Panc1 (cell line): ENCODE measurements around the gene HPRT1. TPM values are rescaled to one million over a fixed set of nuclear protein-coding genes. Genes with fewer than 3 reads are reported as not detected.

Experiments
- ATAC-seq: fragments of 200-7000 bp; cut with Tn5 transposase; 2 replicates; pipeline ENCODE4 v1.9.1; 2020; ENCODE audit warnings: mild to moderate bottlenecking, moderate library complexity
- BruUV-seq: library from RNA; stranded (reverse); fragments of 400-500 nt; replicated peaks from 2 replicates; lab custom pipeline; 2021; lab: Mats Ljungman, UMichigan
- CTCF ChIA-PET: fragments of 300-600 bp; sonication (Branson Sonifier 250); formaldehyde crosslinking; loops from one replicate; lab custom pipeline; 2022; ENCODE audit warnings: antibody characterized with exemption; lab: Charles Lee
- POLR2A ChIA-PET: fragments of 300-600 bp; sonication (Branson Sonifier 250); formaldehyde crosslinking; loops from one replicate; lab custom pipeline; 2022; ENCODE audit warnings: antibody characterized with exemption; lab: Charles Lee
- DNase-seq: peaks from one replicate; pipeline ENCODE4 v3.0.0-alpha.2; 2010; ENCODE audit warnings: low read depth, low spot score
- H3K27ac ChIP-seq: 2 replicates; pipeline ENCODE4 v1.5.1; 2011; ENCODE audit warnings: mild to moderate bottlenecking, low read length, inconsistent platforms
- H3K27me3 ChIP-seq: fragments of 200-500 bp; sonication (Bioruptor generic); 2 replicates; pipeline ENCODE4 v1.6.0; 2014; ENCODE audit warnings: low read length, inconsistent platforms; ENCODE audit not compliant: control insufficient read depth, insufficient read depth
- H3K36me3 ChIP-seq: fragments of 200-500 bp; sonication (Bioruptor generic); 2 replicates; pipeline ENCODE4 v1.5.1; 2014; ENCODE audit warnings: inconsistent platforms, mild to moderate bottlenecking, low read length, moderate library complexity; ENCODE audit not compliant: control insufficient read depth, insufficient read depth
- H3K4me1 ChIP-seq: 2 replicates; pipeline ENCODE4 v1.5.1; 2011; ENCODE audit warnings: inconsistent platforms, mild to moderate bottlenecking, low read length, moderate library complexity; ENCODE audit not compliant: control insufficient read depth, insufficient read depth
- H3K4me3 ChIP-seq, 2 experiments: 2 replicates each; pipeline ENCODE4 v1.5.1; 2011 to 2012; ENCODE audit warnings: low read depth in 2 of 2, low read length in 2 of 2, mild to moderate bottlenecking in 2 of 2, inconsistent platforms in 1 of 2, moderate library complexity in 1 of 2
- H3K9me3 ChIP-seq: fragments of 200-500 bp; sonication (Bioruptor generic); 2 replicates; pipeline ENCODE4 v1.5.1; 2014; ENCODE audit warnings: low read depth, mild to moderate bottlenecking, inconsistent platforms, low read length, moderate library complexity; ENCODE audit not compliant: control insufficient read depth, insufficient read depth
- CTCF ChIP-seq: fragments of 450-650 bp; IDR thresholded peaks from 2 replicates; pipeline ENCODE4 v1.5.1; 2017; ENCODE audit warnings: mild to moderate bottlenecking
- POLR2AphosphoS5 ChIP-seq: IDR thresholded peaks from 2 replicates; pipeline ENCODE4 v1.6.1; 2012; ENCODE audit warnings: mild to moderate bottlenecking, low read depth, low read length, moderate library complexity
- REST ChIP-seq, 2 experiments: IDR thresholded peaks; 2 replicates each; pipeline ENCODE4 v1.6.1; 2011 to 2012; ENCODE audit warnings: low read depth in 2 of 2, control low read depth in 1 of 2, low read length in 1 of 2, mild to moderate bottlenecking in 1 of 2, moderate library complexity in 1 of 2; ENCODE audit not compliant: insufficient read depth in 1 of 2
- SIN3A ChIP-seq: IDR thresholded peaks from 2 replicates; pipeline ENCODE4 v1.6.1; 2012; ENCODE audit warnings: low read depth, mild to moderate bottlenecking, low read length, moderate library complexity, borderline replicate concordance; ENCODE audit not compliant: insufficient read depth
- TCF7L2 ChIP-seq: IDR thresholded peaks from 2 replicates; pipeline ENCODE4 v1.6.1; 2011; ENCODE audit warnings: mild to moderate bottlenecking, low read depth, low read length, inconsistent platforms
- in situ Hi-C: cut with HindIII; loops from 2 replicates; pipeline ENCODE4 v1.10.0; 2016; ENCODE audit warnings: low sequenced_read_pairs, low pct_unique_long_range_greater_than_20kb
- intact Hi-C: fragments of 100-400 bp; cut with micrococcal nuclease; formaldehyde crosslinking; loops from one replicate; pipeline ENCODE4 v1.10.0; 2022; ENCODE audit not compliant: unreplicated experiment
- total RNA-seq: library from RNA; stranded (reverse); gene quantifications from one replicate; pipeline ENCODE4 v1.2.1, GENCODE V29; 2021; ENCODE audit not compliant: unreplicated experiment

Gene HPRT1
- total RNA-seq, 1 experiment from 2014 or later = 77.1 TPM

- intact Hi-C loops = loop anchor here (2.0 kb wide), 1 partner anchor 232 kb away; no protein-coding TSS in a partner anchor
- in situ Hi-C loops = no loop called here
- Histone ChIP-seq H3K9me3 (no peaks in the 10 kb centered on the region), H3K4me3 (no peak overlapping the region), H3K4me1 (no peaks in the 10 kb centered on the region), H3K27me3 (no peaks in the 10 kb centered on the region), H3K27ac (no peak overlapping the region), H3K36me3 (no peaks in the 10 kb centered on the region)
- DNase-seq (no peak), ATAC-seq (peak; percentile 96)
- CTCF ChIA-PET = interaction anchor here (0.5 to 1.2 kb wide), 10 partner anchors 18 to 262 kb away, joined by 3 to 9 read pairs (median 4); no protein-coding TSS in a partner anchor
- BruUV-seq = no TSS peak
- POLR2A ChIA-PET = no interaction called here
- TF ChIP-seq SIN3A (no peak), POLR2AphosphoS5 (no peak), TCF7L2 (no peak), REST (IDR thresholded peaks at IDR 0.05; ENCODE audit: insufficient read depth in 1 of 2, low read depth in 2 of 2, low read length in 1 of 2) (no peak), CTCF (peak; percentile 83)
Observed at GRCh38 chrX:134520860-134521390, 61.0 kb downstream of the HPRT1 start.

GRCh38 chrX:134524181-134524580 lies 64.2 kb downstream of the HPRT1 start:
- no peak for DNase-seq
- in situ Hi-C loops (no loop called here), intact Hi-C loops (no loop called here)
- ChIA-PET CTCF (no interaction called here), POLR2A (interaction anchor here (0.7 kb wide), 1 partner anchor 53 kb away, joined by 4 read pairs; no protein-coding TSS in a partner anchor)
- BruUV-seq = no TSS peak
- Histone ChIP-seq H3K4me1 (no peaks in the 10 kb centered on the region), H3K9me3 (no peaks in the 10 kb centered on the region), H3K27me3 (no peaks in the 10 kb centered on the region), H3K36me3 (no peaks in the 10 kb centered on the region), H3K4me3 (no peak overlapping the region), H3K27ac (no peak overlapping the region)
- no peak for TF ChIP-seq POLR2AphosphoS5
- TF ChIP-seq TCF7L2 = no peak
- ATAC-seq = no peak

- Histone ChIP-seq H3K4me3 (no peak overlapping the region), H3K4me1 (no peaks in the 10 kb centered on the region), H3K36me3 (no peaks in the 10 kb centered on the region), H3K27me3 (no peaks in the 10 kb centered on the region), H3K27ac (no peak overlapping the region), H3K9me3 (no peaks in the 10 kb centered on the region)
- in situ Hi-C loops = no loop called here
- DNase-seq (no peak), ATAC-seq (no peak)
- POLR2A ChIA-PET = no interaction called here
- BruUV-seq = no TSS peak
- intact Hi-C loops = no loop called here
- CTCF ChIA-PET = no interaction called here
- no peak for TF ChIP-seq POLR2AphosphoS5
- TF ChIP-seq CTCF = no peak
- no peak for TF ChIP-seq REST (IDR thresholded peaks at IDR 0.05; ENCODE audit: insufficient read depth in 1 of 2, low read depth in 2 of 2, low read length in 1 of 2)
- TF ChIP-seq SIN3A = no peak
- no peak for TF ChIP-seq TCF7L2
Observed at GRCh38 chrX:134525086-134525792, 65.3 kb downstream of the HPRT1 start.
